Large intestine (tissue), 12 donors: ENCODE data around the gene FBXO8. TPM values are rescaled to one million over a fixed set of nuclear protein-coding genes. Genes with fewer than 3 reads are reported as not detected.

Experiments used
- DNase-seq, 2 donors: peaks; one replicate each; pipeline versions ENCODE4 v3.0.0 to v3.0.0-alpha.2; 2013
- H3K27ac ChIP-seq: one replicate; pipeline ENCODE4 v1.5.1; 2013; ENCODE audit warnings: low read length
- H3K27me3 ChIP-seq: 2 replicates; pipeline ENCODE4 v1.6.1; 2013; ENCODE audit warnings: low read length; ENCODE audit not compliant: control insufficient read depth, insufficient read depth
- H3K36me3 ChIP-seq: 2 replicates; pipeline ENCODE4 v1.6.1; 2013; ENCODE audit warnings: low read length; ENCODE audit not compliant: control insufficient read depth, insufficient read depth
- H3K4me1 ChIP-seq: one replicate; pipeline ENCODE4 v1.6.1; 2013; ENCODE audit warnings: low read length; ENCODE audit not compliant: control insufficient read depth, insufficient read depth
- H3K4me3 ChIP-seq: one replicate; pipeline ENCODE4 v1.5.1; 2013; ENCODE audit warnings: low read length
- H3K9me3 ChIP-seq: one replicate; pipeline ENCODE4 v1.6.1; 2013; ENCODE audit warnings: mild to moderate bottlenecking, low read depth, low read length, moderate library complexity; ENCODE audit not compliant: control insufficient read depth
- WGBS: methylation state at CpG from one replicate; pipeline ENCODE4 v1.1.5; 2013; ENCODE audit warnings: low lambda C conversion rate; ENCODE audit not compliant: insufficient coverage; 5-methylcytosine and 5-hydroxymethylcytosine counted together
- long read RNA-seq, 11 donors: transcript quantifications; one replicate each; lab custom pipeline, GENCODE V29; 2026
- polyA plus RNA-seq: library from polyadenylated mRNA; unstranded; fragments of 120-200 nt; gene quantifications from one replicate; pipeline ENCODE4 v1.2.1, GENCODE V29; 2013

The FBXO8 gene, protein sequence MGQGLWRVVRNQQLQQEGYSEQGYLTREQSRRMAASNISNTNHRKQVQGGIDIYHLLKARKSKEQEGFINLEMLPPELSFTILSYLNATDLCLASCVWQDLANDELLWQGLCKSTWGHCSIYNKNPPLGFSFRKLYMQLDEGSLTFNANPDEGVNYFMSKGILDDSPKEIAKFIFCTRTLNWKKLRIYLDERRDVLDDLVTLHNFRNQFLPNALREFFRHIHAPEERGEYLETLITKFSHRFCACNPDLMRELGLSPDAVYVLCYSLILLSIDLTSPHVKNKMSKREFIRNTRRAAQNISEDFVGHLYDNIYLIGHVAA
- 21.1 TPM for polyA plus RNA-seq
- long read RNA-seq, donor 1, partial matches to known transcripts = 0 of 2 reads
- long read RNA-seq, donor 1, other reads (novel, unspliced or antisense) = 0 of 2 reads
- long read RNA-seq, donor 2, transcript FBXO8-201 (6 exons, 2,577 nt) = major isoform, 6 of 6 reads
- long read RNA-seq, donor 2, partial matches to known transcripts = 0 of 6 reads
- long read RNA-seq, donor 2, other reads (novel, unspliced or antisense) = 0 of 6 reads
- long read RNA-seq, donor 3, transcript FBXO8-201 (6 exons, 2,577 nt) = major isoform, 11 of 11 reads
- long read RNA-seq, donor 3, partial matches to known transcripts = 0 of 11 reads
- long read RNA-seq, donor 3, other reads (novel, unspliced or antisense) = 0 of 11 reads
- long read RNA-seq, donor 4 = 0 reads
- long read RNA-seq, donor 5, partial matches to known transcripts = 0 of 1 reads
- long read RNA-seq, donor 5, other reads (novel, unspliced or antisense) = 0 of 1 reads
- long read RNA-seq, donor 6, transcript FBXO8-201 (6 exons, 2,577 nt) = major isoform, 8 of 8 reads
- long read RNA-seq, donor 6, partial matches to known transcripts = 0 of 8 reads
- long read RNA-seq, donor 6, other reads (novel, unspliced or antisense) = 0 of 8 reads
- long read RNA-seq, donor 7, partial matches to known transcripts = 0 of 4 reads
- long read RNA-seq, donor 7, other reads (novel, unspliced or antisense) = 0 of 4 reads
- long read RNA-seq, donor 8, transcript FBXO8-201 (6 exons, 2,577 nt) = major isoform, 6 of 6 reads
- long read RNA-seq, donor 8, partial matches to known transcripts = 0 of 6 reads
- long read RNA-seq, donor 8, other reads (novel, unspliced or antisense) = 0 of 6 reads
- long read RNA-seq, donor 9, transcript FBXO8-201 (6 exons, 2,577 nt) = major isoform, 5 of 5 reads
- long read RNA-seq, donor 9, partial matches to known transcripts = 0 of 5 reads
- long read RNA-seq, donor 9, other reads (novel, unspliced or antisense) = 0 of 5 reads
- long read RNA-seq, donor 10, transcript FBXO8-201 (6 exons, 2,577 nt) = major isoform, 6 of 6 reads
- long read RNA-seq, donor 10, partial matches to known transcripts = 0 of 6 reads
- long read RNA-seq, donor 10, other reads (novel, unspliced or antisense) = 0 of 6 reads
- long read RNA-seq, donor 11, partial matches to known transcripts = 0 of 2 reads
- long read RNA-seq, donor 11, other reads (novel, unspliced or antisense) = 0 of 2 reads

GRCh38 chr4:174283507-174284471, at the start of gene FBXO8, which contains the start of gene CEP44:
Gene FBXO8, minus strand, starts transcription at chr4:174283667. Its CDS starts 20,575 bp downstream, at chr4:174263092.
Gene CEP44, plus strand, starts transcription at chr4:174283911. Its CDS starts 15,211 bp downstream, at chr4:174299122.
- H3K36me3 ChIP-seq = no peaks in the 10 kb centered on the region
- WGBS = no CpG with 5 or more reads among the region's 52 CpGs
- H3K4me1 ChIP-seq = no peaks in the 10 kb centered on the region
- no peaks in the 10 kb centered on the region for H3K9me3 ChIP-seq
- H3K27me3 ChIP-seq = no peaks in the 10 kb centered on the region
- peak; percentile 64 to 96 for DNase-seq
- peak within 1 kb of the TSS; percentile 86 for H3K4me3 ChIP-seq
- peak within 1 kb of the TSS; percentile 98 for H3K27ac ChIP-seq

DNA sequence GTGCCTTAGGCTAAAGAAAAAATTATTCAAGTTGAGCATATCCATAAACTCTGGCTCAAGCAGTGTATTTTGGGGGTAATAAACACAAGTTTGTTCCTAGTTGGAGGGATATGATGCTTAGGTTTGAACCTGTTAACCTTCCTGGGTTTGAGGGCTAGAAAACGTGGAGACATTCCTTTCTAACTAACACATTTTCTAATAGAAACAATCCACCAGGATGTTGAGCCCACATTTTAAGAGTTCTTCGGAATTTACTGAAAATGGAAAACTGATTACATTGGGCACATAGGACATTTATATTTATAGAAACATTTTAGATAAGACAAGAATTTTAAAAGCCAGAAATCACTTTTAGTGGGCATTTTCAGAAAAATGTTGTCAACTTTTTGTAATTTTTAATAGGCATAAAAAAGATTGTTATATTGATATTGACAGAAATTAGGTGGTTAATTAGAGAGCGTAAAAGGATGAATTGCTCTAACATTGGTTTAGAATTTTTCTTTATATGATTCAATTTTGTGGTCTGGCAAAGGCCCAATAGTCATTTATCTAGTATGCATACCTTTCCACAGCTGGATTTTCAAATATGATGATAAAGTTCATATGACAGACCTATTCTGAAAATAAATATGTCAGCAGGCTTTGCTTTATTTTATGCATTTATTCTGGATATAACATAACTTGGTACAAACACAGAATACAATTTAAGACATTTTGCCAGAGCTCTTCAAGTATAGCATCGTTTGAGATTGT, 49.5 kb upstream of the FBXO8 start:
- 100% methylated on average over 1 of the region's 4 CpGs for WGBS
- no peak overlapping the region for H3K4me3 ChIP-seq

GRCh38 chr4:174324725-174325124, 41.3 kb upstream of the FBXO8 start:
- Histone ChIP-seq H3K4me1 (no peaks in the 10 kb centered on the region), H3K4me3 (no peak overlapping the region)
- WGBS = no CpG with 5 or more reads among the region's 2 CpGs

More for the DNA sequence above, 49.5 kb upstream of the FBXO8 start:
- Histone ChIP-seq H3K4me1 (no peaks in the 10 kb centered on the region), H3K9me3 (no peaks in the 10 kb centered on the region), H3K36me3 (no peaks in the 10 kb centered on the region), H3K27ac (no peak overlapping the region), H3K27me3 (no peaks in the 10 kb centered on the region)
- DNase-seq = no peak

GRCh38 chr4:174324236-174324635, 40.8 kb upstream of the FBXO8 start:
- Histone ChIP-seq H3K27me3 (no peaks in the 10 kb centered on the region), H3K4me3 (no peak overlapping the region), H3K4me1 (no peaks in the 10 kb centered on the region), H3K36me3 (no peaks in the 10 kb centered on the region), H3K27ac (no peak overlapping the region), H3K9me3 (no peaks in the 10 kb centered on the region)
- no peak for DNase-seq
- no CpG with 5 or more reads among the region's 1 CpG for WGBS

More at GRCh38 chr4:174324725-174325124, 41.3 kb upstream of the FBXO8 start:
- Histone ChIP-seq H3K27ac (no peak overlapping the region), H3K9me3 (no peaks in the 10 kb centered on the region), H3K27me3 (no peaks in the 10 kb centered on the region), H3K36me3 (no peaks in the 10 kb centered on the region)
- no peak for DNase-seq

DNA sequence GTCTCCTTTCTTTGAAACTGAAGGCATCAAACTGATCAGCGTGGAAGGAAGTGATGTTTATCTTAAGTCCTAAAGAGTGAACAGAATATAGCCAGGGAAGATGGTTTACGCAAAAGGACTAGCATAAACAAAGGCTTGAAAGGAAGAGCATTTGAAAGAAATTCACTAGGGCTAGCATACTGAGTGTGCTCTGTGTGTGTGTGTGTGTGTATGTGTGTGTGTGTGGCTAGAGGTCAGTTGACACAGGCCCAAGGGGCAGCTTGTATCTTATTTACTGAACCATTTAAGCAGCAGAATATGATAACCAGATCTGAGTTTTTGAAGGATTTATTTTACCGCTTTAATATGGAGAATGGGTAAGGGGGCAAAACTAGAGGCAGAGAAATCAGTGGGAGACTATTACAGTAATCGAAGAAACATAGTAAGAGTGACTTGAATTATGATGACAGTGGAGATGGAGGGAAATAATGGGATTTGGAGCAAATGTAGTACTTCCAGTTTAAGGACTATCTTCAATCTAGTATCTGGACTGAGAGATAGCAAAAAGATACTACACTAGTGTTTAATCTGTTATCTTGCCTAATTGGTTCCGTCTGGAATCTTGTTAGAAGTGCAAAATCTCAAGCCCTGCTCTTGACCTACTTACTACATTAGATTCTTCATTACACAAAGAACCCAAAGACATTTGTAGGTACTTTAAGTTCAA, 37.2 kb upstream of the FBXO8 start:
- DNase-seq = no peak
- Histone ChIP-seq H3K9me3 (no peaks in the 10 kb centered on the region), H3K4me1 (no peaks in the 10 kb centered on the region), H3K27ac (no peak overlapping the region), H3K36me3 (no peaks in the 10 kb centered on the region), H3K4me3 (no peak overlapping the region), H3K27me3 (no peaks in the 10 kb centered on the region)
- WGBS = 94% methylated on average over 3 of the region's 5 CpGs

GRCh38 chr4:174318829-174319764, 35.6 kb upstream of the FBXO8 start:
- Histone ChIP-seq H3K36me3 (peaks cover 3% of the 10 kb centered on the region), H3K4me3 (no peak overlapping the region), H3K27ac (no peak overlapping the region), H3K4me1 (no peaks in the 10 kb centered on the region), H3K9me3 (no peaks in the 10 kb centered on the region), H3K27me3 (no peaks in the 10 kb centered on the region)
- 29% methylated on average over 1 of the region's 8 CpGs for WGBS
- peak in 1 of 2 donors; percentile 7 for DNase-seq

DNA sequence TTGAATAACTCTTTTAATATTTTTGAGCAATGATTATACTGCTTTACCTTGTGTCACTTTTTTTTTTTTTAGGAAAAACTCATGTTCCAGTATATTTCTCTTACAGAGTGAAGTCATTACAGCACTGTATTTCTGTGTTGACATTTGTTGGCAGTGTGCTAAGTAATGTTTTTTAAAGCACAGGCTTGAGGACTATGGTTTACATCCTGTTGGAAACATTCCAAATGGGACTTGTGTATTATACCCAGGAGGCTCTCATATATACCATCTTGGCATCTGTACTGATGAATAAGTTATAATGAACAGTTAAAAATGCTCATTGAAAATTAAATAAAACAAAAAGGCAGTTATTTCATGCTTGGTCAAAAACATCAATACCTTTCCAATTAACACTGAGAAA, 34.1 kb upstream of the FBXO8 start:
- Histone ChIP-seq H3K27me3 (no peaks in the 10 kb centered on the region), H3K4me3 (no peak overlapping the region), H3K9me3 (no peaks in the 10 kb centered on the region), H3K4me1 (no peaks in the 10 kb centered on the region), H3K27ac (no peak overlapping the region), H3K36me3 (peaks cover 6% of the 10 kb centered on the region)
- no peak for DNase-seq

- peaks cover 9% of the 10 kb centered on the region for H3K36me3 ChIP-seq
- no peaks in the 10 kb centered on the region for H3K27me3 ChIP-seq
- DNase-seq = no peak
- no peak overlapping the region for H3K27ac ChIP-seq
- WGBS = 62% methylated on average over 2 of the region's 2 CpGs
- no peaks in the 10 kb centered on the region for H3K4me1 ChIP-seq
- no peak overlapping the region for H3K4me3 ChIP-seq
- no peaks in the 10 kb centered on the region for H3K9me3 ChIP-seq
These were observed 33.5 kb upstream of the FBXO8 start for GRCh38 chr4:174316954-174317353.
